OCI-LY1 (cell line): ENCODE measurements around the gene GAPDH.

ENCODE experiments used
- CTCF ChIP-seq: fragments of 200-600 bp; sonication (generic), shearing (Covaris generic); IDR thresholded peaks from 2 replicates; pipeline ENCODE4 v1.5.1; 2017; ENCODE audit warnings: mild to moderate bottlenecking, antibody characterized with exemption, low read length, moderate library complexity, mixed read lengths
- EZH2 ChIP-seq: fragments of 200-600 bp; sonication (generic), shearing (Covaris generic); IDR thresholded peaks from 2 replicates; pipeline ENCODE4 v1.8.0; 2017; ENCODE audit warnings: borderline replicate concordance, mixed run types, mild to moderate bottlenecking, antibody characterized with exemption, low read length, moderate library complexity, mixed read lengths

DNA sequence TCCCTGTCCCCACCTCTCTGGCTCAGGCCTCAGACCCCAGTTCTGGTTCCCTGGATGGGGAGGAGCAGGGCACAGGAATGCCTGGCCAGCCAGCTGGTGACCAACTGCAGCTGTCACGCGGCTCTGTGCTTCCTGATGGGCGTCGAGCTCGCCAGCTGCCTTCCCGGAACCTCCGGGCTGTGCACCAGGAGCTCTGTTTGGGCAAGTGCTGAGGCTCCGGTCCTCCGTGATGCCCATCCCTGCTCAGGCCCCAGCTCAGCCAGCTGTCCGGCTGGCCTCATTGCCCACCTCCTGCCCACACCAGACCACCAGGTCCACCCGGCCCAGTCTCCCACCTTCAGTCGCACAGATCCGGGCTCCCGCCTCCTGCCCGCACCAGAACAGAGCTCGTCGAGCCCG is 16.7 kb downstream of the GAPDH start:
- TF ChIP-seq CTCF (no peak), EZH2 (no peak)
